Peyer's patch (tissue), 4 donors: ENCODE results near the gene MYO18B.

ENCODE experiments used
- CTCF ChIP-seq, 6 experiments: fragments of 450-650 bp in 4 of 6; fragments of 200-600 bp in 2 of 6; sonication (generic) in 1 of 6; IDR thresholded peaks; one replicate each; pipeline ENCODE4 v1.5.1; 2017 to 2019; ENCODE audit warnings: antibody characterized with exemption in 6 of 6, mild to moderate bottlenecking in 3 of 6, moderate library complexity in 1 of 6
- POLR2A ChIP-seq, 2 donors: fragments of 450-650 bp; IDR thresholded peaks; one replicate each; pipeline ENCODE4 v1.5.1; 2017; ENCODE audit warnings: antibody characterized with exemption in 2 of 2, mild to moderate bottlenecking in 2 of 2, moderate library complexity in 2 of 2

- TF ChIP-seq POLR2A (IDR thresholded peaks at IDR 0.05) (no peak), CTCF (IDR thresholded peaks at IDR 0.05) (no peak)
These were observed 146.5 kb downstream of the MYO18B start for GRCh38 chr22:25888399-25889054.
